Lower leg skin (tissue), 3 donors: ENCODE results near the gene FBH1.

ENCODE experiments used
- CTCF ChIP-seq, 3 donors: fragments of 450-650 bp; IDR thresholded peaks; one replicate each; pipeline ENCODE4 v1.5.1; 2016; ENCODE audit warnings: antibody characterized with exemption in 3 of 3, mild to moderate bottlenecking in 3 of 3, moderate library complexity in 2 of 3
- POLR2A ChIP-seq, 2 donors: fragments of 450-650 bp; IDR thresholded peaks; one replicate each; pipeline ENCODE4 v1.6.1; 2016 to 2017; ENCODE audit warnings: antibody characterized with exemption in 2 of 2, mild to moderate bottlenecking in 1 of 2, moderate library complexity in 1 of 2

DNA sequence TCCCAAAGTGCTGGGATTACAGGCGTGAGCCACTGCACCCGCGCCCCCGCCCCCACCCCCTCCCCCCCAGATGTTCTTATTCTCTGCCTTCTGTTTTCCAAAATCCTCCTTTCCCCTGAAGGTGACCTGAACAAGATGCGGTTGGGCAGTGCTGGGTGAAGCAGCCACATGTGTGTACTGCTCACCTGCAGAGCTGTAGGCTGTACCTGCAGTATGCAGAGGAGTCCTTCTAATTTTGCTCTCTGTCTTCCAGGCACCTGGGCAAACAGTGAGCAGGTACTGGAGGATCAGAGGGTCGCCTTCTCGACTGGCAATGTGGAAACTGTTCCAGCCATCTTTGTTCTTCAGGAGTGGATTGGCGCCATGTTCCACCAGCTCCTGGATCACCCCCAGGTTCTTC, 2.4 kb upstream of the FBH1 start:
- TF ChIP-seq CTCF (IDR thresholded peaks at IDR 0.05), result no peak
- no peak for TF ChIP-seq POLR2A (IDR thresholded peaks at IDR 0.05)
